ENCODE results near the gene CLEC16A.

Gene CLEC16A

DNA sequence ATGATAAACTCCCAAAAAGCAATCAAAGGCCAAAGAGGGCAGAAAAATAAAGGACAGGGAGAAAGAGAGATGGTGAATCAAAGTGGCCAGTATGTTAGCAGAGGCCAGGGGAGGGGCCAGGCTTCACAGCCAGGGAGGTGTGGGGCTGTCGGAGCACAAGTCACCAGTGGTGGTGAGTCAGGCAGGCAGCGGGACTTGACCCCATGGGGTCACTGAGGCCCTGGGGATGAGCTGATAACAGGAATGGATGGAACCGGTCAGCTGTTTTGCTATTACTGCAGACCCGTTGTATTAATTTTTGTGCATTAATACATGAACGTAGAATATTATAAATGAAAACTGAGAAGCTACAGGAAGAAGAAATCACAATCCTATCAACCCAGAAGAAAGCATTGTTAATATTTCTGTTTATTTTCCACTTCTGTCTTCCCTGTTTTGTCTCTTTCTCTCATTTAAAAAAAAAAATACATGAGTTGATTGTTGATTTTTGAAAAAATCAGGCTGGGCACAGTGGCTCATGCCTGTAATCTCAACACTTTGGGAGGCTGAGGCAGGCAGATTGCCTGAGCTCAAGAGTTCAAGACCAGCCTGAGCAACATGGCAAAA, 204.8 kb downstream of the CLEC16A start:
- DNase-seq (ENCODE audit: low read depth): no peak
- TF ChIP-seq, protein P1, sequence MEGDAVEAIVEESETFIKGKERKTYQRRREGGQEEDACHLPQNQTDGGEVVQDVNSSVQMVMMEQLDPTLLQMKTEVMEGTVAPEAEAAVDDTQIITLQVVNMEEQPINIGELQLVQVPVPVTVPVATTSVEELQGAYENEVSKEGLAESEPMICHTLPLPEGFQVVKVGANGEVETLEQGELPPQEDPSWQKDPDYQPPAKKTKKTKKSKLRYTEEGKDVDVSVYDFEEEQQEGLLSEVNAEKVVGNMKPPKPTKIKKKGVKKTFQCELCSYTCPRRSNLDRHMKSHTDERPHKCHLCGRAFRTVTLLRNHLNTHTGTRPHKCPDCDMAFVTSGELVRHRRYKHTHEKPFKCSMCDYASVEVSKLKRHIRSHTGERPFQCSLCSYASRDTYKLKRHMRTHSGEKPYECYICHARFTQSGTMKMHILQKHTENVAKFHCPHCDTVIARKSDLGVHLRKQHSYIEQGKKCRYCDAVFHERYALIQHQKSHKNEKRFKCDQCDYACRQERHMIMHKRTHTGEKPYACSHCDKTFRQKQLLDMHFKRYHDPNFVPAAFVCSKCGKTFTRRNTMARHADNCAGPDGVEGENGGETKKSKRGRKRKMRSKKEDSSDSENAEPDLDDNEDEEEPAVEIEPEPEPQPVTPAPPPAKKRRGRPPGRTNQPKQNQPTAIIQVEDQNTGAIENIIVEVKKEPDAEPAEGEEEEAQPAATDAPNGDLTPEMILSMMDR (IDR thresholded peaks at IDR 0.05; ENCODE audit: low read depth, low read length, missing control alignments): no peak
- H3K4me3 ChIP-seq (ENCODE audit: low read depth, low read length): no peak overlapping the region

- H3K4me3 ChIP-seq (ENCODE audit: low read depth, low read length): no peak overlapping the region
- TF ChIP-seq, protein P1 (IDR thresholded peaks at IDR 0.05; ENCODE audit: low read depth, low read length, missing control alignments): no peak
- DNase-seq (ENCODE audit: low read depth): no peak
Observed at GRCh38 chr16:11150190-11150589, 205.8 kb downstream of the CLEC16A start.

DNA sequence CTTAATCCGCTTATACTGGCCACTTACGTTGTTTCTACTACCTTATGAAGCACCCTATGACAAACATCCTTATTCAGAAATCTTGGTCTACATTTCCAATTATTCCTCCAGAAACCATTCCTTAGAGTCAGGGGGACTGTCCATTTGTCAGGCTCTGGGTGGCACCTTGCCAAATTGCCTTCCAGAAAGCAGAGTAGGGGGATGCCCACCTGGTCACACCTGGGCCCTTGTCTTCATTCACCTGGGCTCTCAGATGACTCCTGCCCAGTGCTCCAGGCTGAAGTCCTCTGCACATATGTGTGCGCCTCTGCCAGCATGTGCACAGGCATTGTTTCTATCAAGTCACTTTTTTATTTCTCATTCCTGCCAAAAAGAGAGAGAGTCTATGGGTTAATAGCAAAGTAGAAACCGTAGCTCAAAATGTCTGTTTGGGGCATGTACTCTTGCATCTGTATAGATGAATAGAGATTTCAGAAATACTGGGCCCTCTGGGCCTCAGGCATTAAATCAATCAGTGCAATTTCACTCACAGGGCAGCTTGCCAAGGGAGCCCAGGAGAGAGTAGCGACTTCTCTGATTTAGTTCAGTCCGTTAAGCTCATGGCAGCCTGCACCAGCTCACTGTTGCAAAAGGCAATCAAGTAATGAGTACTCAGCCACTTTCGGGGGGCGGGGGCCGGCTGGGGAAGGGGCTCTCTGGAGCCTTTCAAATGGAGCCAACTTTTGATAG, 207.0 kb downstream of the CLEC16A start:
- DNase-seq (ENCODE audit: low read depth): no peak
- no peak overlapping the region for H3K4me3 ChIP-seq (ENCODE audit: low read depth, low read length)

DNA sequence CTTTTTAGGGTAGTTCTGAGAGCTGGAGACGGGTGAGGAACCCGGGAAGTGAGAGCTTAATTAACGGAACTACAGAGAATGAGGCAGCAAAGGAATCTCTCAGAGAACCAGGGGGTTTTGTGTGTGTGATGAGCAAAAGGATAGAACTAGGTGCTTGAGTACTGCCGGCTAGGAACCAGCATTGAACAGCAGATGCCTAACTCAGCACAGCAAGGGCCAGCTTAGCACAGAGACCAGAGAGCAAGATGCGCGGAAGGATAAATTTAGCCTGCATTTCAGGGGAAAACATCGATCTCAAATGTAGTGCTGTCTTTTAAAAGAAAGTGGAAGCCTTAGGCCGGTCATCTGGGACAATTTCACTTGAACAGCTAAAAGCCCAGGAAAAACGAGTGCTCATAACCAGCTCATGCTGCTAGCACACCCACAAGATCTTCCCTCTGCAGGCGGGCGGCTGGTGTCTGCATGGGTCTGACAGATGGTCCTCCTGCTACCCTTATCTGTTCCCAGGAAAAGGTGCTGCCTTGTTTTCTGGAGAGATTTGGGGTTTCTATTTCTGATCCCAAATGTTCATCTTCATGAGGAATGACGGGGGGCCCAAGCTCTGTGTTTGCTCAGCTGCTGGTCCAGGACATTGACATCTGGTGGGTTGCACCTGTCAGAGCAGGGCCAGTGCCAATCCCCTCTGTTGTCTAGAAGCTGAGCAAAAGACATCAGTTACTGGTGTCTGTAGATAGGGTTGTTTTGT, 207.7 kb downstream of the CLEC16A start:
- no peak for DNase-seq (ENCODE audit: low read depth)
- H3K4me3 ChIP-seq (ENCODE audit: low read depth, low read length): no peak overlapping the region
- TF ChIP-seq, protein P1 (IDR thresholded peaks at IDR 0.05; ENCODE audit: low read depth, low read length, missing control alignments): no peak

More for the DNA sequence above, 207.0 kb downstream of the CLEC16A start:
- TF ChIP-seq, protein P1 (IDR thresholded peaks at IDR 0.05; ENCODE audit: low read depth, low read length, missing control alignments): no peak

GRCh38 chr16:11152677-11153331, 208.4 kb downstream of the CLEC16A start:
- no peak overlapping the region for H3K4me3 ChIP-seq (ENCODE audit: low read depth, low read length)
- DNase-seq (ENCODE audit: low read depth): no peak

GRCh38 chr16:11155284-11155806, 211.0 kb downstream of the CLEC16A start:
- no peak overlapping the region for H3K4me3 ChIP-seq (ENCODE audit: low read depth, low read length)
- no peak for DNase-seq (ENCODE audit: low read depth)
- TF ChIP-seq, protein P1 (IDR thresholded peaks at IDR 0.05; ENCODE audit: low read depth, low read length, missing control alignments): no peak

More at GRCh38 chr16:11152677-11153331, 208.4 kb downstream of the CLEC16A start:
- TF ChIP-seq, protein P1 (IDR thresholded peaks at IDR 0.05; ENCODE audit: low read depth, low read length, missing control alignments): no peak
